Common myeloid progenitor, CD34-positive (primary cell): ENCODE data around the gene NAB2.
A peak's percentile ranks its signal among the peaks of the same experiment; 100 is the strongest.
"Not testable (repeated sequence)": the region's sequence is repeated elsewhere in the genome, so short reads cannot be mapped to it uniquely, and the experiment has no call there.

ENCODE experiments used
- CTCF ChIA-PET: fragments of 350-600 bp; sonication (Branson Sonifier 250); formaldehyde crosslinking; loops from one replicate; lab custom pipeline; 2021; ENCODE audit warnings: antibody characterized with exemption; lab: Charles Lee
- POLR2A ChIA-PET: fragments of 350-600 bp; sonication (Branson Sonifier 250); formaldehyde crosslinking; loops from one replicate; lab custom pipeline; 2021; ENCODE audit warnings: antibody characterized with exemption; lab: Charles Lee
- DNase-seq, 3 donors: peaks; one replicate each; pipeline versions ENCODE4 v3.0.0 to v3.0.0-alpha.2; 2013
- H3K27ac ChIP-seq, 2 experiments: 1 replicate in 1 of 2; 2 replicates in 1 of 2; pipeline ENCODE4 v1.7.0; 2013; ENCODE audit warnings: inconsistent platforms in 2 of 2, low read length in 2 of 2, mild to moderate bottlenecking in 2 of 2, low read depth in 1 of 2, moderate library complexity in 1 of 2; ENCODE audit not compliant: severe bottlenecking in 2 of 2, insufficient read depth in 1 of 2, poor library complexity in 1 of 2
- H3K27me3 ChIP-seq, 5 experiments: replicated peaks in 2 of 5; 1 replicate in 3 of 5; 2 replicates in 2 of 5; pipeline versions ENCODE4 v1.6.1 to v1.7.0; 2013; ENCODE audit warnings: low read length in 4 of 5, mild to moderate bottlenecking in 2 of 5, moderate library complexity in 2 of 5, inconsistent platforms in 1 of 5; ENCODE audit not compliant: insufficient read depth in 5 of 5, control insufficient read depth in 4 of 5
- H3K36me3 ChIP-seq, 4 experiments: 1 replicate in 2 of 4; 2 replicates in 2 of 4; pipeline versions ENCODE4 v1.6.1 to v1.7.0; 2013; ENCODE audit warnings: low read length in 3 of 4, control low read depth in 1 of 4, mild to moderate bottlenecking in 1 of 4; ENCODE audit not compliant: control insufficient read depth in 4 of 4, insufficient read depth in 4 of 4
- H3K4me1 ChIP-seq, 4 experiments: 1 replicate in 3 of 4; 2 replicates in 1 of 4; pipeline versions ENCODE4 v1.6.1 to v1.7.1; 2013; ENCODE audit warnings: low read length in 3 of 4, mild to moderate bottlenecking in 3 of 4, control low read depth in 1 of 4, inconsistent platforms in 1 of 4, moderate library complexity in 1 of 4; ENCODE audit not compliant: control insufficient read depth in 4 of 4, insufficient read depth in 4 of 4; ENCODE audit errors: control extremely low read depth in 1 of 4
- H3K4me3 ChIP-seq, 7 experiments: 1 replicate in 4 of 7; 2 replicates in 3 of 7; pipeline versions ENCODE4 v1.5.1 to v1.7.0; 2013; ENCODE audit warnings: mild to moderate bottlenecking in 7 of 7, low read length in 6 of 7, moderate library complexity in 6 of 7, inconsistent platforms in 2 of 7, low read depth in 2 of 7, control low read depth in 1 of 7; ENCODE audit not compliant: insufficient read depth in 4 of 7, control insufficient read depth in 1 of 7; ENCODE audit errors: extremely low read depth in 1 of 7
- H3K9me3 ChIP-seq, 5 experiments: 1 replicate in 4 of 5; 2 replicates in 1 of 5; pipeline versions ENCODE4 v1.6.1 to v1.7.1; 2013; ENCODE audit warnings: low read length in 4 of 5, mild to moderate bottlenecking in 2 of 5, inconsistent platforms in 1 of 5, low read depth in 1 of 5, moderate library complexity in 1 of 5; ENCODE audit not compliant: control insufficient read depth in 4 of 5, insufficient read depth in 2 of 5; ENCODE audit errors: control extremely low read depth in 1 of 5
- WGBS: methylation state at CpG from one replicate; pipeline ENCODE4 v1.1.5; 2013; ENCODE audit not compliant: insufficient coverage; 5-methylcytosine and 5-hydroxymethylcytosine counted together

The NAB2 gene

DNA sequence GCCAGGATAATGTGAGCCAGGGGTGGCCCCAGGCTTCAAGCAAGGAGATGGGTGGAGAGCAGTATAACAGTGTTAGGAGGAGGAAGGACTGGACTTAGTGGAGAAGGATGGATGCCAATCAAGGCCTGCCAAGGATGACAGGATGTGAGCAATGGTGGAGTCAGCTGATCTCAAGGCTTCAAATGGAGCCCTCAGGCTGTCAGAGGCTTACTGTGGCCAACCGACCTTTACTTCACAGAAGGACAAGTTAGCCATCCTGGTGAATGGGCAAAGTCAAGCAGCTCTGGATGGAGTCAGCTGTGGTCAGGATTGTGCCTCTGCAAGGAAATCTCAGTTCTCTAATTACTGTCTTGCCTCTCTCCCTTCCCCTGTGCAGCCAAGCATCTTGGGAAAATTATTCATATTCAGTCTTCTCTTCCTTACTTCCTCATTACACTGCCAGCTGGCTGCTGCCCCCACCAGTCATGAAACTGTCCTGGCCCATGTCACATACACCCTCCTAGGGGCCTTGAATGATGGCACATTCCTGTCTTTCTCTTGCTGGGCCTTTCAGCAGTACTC, 29.9 kb downstream of the NAB2 start:
- H3K4me3 ChIP-seq = no peak overlapping the region
- H3K27ac ChIP-seq = no peak overlapping the region
- peak in 2 of 3 donors; percentile 33 to 39 for DNase-seq
- WGBS = 86% methylated on average over 1 of the region's 1 CpG
- no peaks in the 10 kb centered on the region for H3K36me3 ChIP-seq
- no peaks in the 10 kb centered on the region for H3K9me3 ChIP-seq
- POLR2A ChIA-PET = interaction anchor here (0.5 kb wide), 1 partner anchor 495 kb away, joined by 4 read pairs; no protein-coding TSS in a partner anchor
- CTCF ChIA-PET = interaction anchor here (1.4 to 19.8 kb wide), 6 partner anchors 8 to 124 kb away, joined by 3 to 399 read pairs (median 6); no protein-coding TSS in a partner anchor
- H3K4me1 ChIP-seq = peaks cover 0 to 4% (median 0%) of the 10 kb centered on the region in 4 experiments
- peaks cover 0 to 3% (median 0%) of the 10 kb centered on the region in 5 experiments for H3K27me3 ChIP-seq

DNA sequence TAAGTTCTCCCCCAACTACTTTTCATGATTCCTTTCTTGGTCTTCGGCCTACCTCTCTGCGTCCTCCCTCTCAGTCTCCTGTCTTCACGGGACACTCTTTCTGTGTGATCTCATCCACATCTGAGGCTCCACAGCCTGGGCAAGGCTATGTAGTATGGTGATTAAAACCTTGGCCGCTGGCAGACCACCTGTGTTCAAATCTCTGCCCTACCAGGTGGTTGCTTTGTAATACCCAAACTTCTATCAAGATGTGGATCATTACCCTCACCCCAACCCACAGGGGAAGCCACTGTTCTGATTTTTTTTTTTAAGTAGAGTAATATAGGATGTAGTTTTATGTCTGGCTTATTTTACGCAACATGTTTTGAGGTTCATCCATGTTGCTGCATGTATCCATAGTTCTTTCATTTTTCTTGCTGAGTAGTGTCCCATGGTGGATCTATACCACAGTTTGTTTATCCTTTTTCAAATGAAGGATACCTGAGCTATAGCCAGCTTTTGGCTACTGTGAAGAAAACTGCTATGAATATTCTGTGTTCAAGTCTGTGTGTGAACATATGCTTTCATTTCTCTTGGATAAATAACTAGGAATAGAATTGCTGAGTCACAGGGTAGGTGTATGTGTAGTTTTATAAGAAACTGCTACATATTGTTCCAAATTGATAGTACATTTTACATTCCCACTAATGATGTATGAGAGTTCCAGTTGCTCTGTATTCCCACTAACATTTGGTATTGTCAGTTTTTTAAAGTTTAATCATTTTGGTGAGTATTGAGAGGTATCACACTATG, 30.6 kb downstream of the NAB2 start:
- no peak overlapping the region for H3K27ac ChIP-seq
- ChIA-PET POLR2A (no interaction called here), CTCF (interaction anchor here (0.6 to 19.8 kb wide), 8 partner anchors 8 to 124 kb away, joined by 3 to 399 read pairs (median 6); partner anchors contain the start of gene STAT6)
- 100% methylated on average over 3 of the region's 5 CpGs for WGBS
- peaks cover 0 to 4% (median under 1%) of the 10 kb centered on the region in 5 experiments for H3K27me3 ChIP-seq
- peaks cover 0 to 4% (median 0%) of the 10 kb centered on the region in 4 experiments for H3K4me1 ChIP-seq
- no peak for DNase-seq
- H3K9me3 ChIP-seq = no peaks in the 10 kb centered on the region
- H3K36me3 ChIP-seq = no peaks in the 10 kb centered on the region
- no peak overlapping the region for H3K4me3 ChIP-seq

DNA sequence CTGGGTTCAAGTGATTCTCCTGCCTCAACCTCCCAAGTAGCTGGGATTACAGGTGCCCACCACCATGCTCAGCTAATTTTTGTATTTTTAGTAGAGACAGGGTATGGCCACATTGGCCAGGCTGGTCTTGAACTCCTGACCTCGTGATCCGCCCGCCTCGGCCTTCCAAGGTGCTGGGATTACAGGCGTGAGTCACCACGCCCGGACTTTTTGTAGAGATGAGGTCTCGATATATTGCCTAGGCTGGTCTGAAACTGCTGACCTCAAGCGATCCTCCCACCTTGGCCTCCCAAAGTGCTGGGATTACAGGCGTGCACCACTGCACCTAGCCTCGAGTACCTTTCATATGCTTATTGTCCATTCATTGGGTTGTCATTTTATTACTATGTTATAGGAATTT, 31.8 kb downstream of the NAB2 start:
- H3K4me1 ChIP-seq, H3K9me3 ChIP-seq, H3K27me3 ChIP-seq, H3K4me3 ChIP-seq, H3K36me3 ChIP-seq, H3K27ac ChIP-seq, DNase-seq, POLR2A ChIA-PET: not testable (repeated sequence)
- WGBS = 96% methylated on average over 9 of the region's 11 CpGs
- CTCF ChIA-PET = interaction anchor here (1.0 to 19.8 kb wide), 6 partner anchors 11 to 66 kb away, joined by 3 to 399 read pairs (median 32); partner anchors contain the start of gene STAT6

DNA sequence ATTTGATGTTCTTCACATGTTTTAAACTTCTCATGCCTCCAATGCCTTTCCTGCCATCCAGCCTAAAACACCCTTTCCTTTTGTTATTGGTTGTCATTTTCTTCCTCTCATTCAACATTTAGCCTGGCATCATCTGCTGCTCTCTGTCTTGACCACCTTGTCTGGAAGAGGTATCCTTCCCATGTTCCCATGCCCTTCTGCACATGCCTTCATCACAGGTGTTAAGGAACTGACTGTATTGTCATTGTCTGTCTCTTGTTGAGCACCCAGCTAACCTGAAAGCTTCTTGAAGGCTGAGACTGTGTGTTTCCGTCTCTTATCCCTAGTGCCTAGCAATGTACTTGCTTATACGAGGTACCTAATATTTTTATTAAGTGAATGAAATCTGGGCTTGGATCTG, 34.9 kb downstream of the NAB2 start:
- Histone ChIP-seq H3K4me1 (peaks cover 0 to 20% (median 15%) of the 10 kb centered on the region in 4 experiments), H3K9me3 (no peaks in the 10 kb centered on the region), H3K4me3 (no peak overlapping the region), H3K36me3 (no peaks in the 10 kb centered on the region), H3K27ac (no peak overlapping the region), H3K27me3 (peaks cover 0 to 29% (median 11%) of the 10 kb centered on the region in 5 experiments)
- POLR2A ChIA-PET = interaction anchor here (1.0 kb wide), 1 partner anchor 50 kb away, joined by 3 read pairs; no protein-coding TSS in a partner anchor
- no peak for DNase-seq
- CTCF ChIA-PET = interaction anchor here (0.6 to 19.8 kb wide), 29 partner anchors 8 to 365 kb away, joined by 3 to 399 read pairs (median 5); partner anchors contain the start of genes NEMP1, SHMT2, STAT6 and TAC3
- no CpG with 5 or more reads among the region's 2 CpGs for WGBS

DNA sequence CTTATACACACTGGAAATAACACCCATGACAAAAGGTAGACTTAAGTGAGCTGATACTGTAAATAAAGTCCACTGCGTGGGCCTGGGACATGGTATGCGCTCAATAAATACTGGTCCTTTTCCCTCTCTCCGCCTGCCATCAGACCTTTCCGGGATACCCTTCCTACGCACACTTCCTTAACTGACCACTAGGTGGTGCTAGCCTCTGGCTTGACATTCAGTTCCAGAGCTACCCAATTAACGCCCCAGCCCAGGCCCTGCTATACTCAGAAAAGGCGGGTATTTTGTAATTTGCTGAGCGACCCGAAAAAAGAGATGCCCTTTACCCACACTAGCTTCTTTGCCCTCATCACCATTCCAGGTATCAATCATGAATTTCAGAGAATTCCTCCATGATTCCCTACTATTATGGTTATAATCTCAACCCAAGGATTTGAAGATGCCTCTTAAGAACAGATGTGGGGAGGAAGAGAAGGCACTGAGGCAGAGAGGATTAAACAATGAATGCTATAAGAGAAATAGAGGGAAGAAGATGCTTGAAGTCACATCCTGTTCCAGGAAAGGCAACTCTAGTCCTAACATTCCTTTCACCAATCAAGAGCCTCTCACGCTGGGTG, 35.5 kb downstream of the NAB2 start:
- POLR2A ChIA-PET = interaction anchor here (1.0 kb wide), 1 partner anchor 50 kb away, joined by 3 read pairs; no protein-coding TSS in a partner anchor
- Histone ChIP-seq H3K4me3 (no peak overlapping the region), H3K36me3 (no peaks in the 10 kb centered on the region), H3K27ac (no peak overlapping the region), H3K4me1 (peaks cover 0 to 21% (median 18%) of the 10 kb centered on the region in 4 experiments), H3K9me3 (no peaks in the 10 kb centered on the region), H3K27me3 (peaks cover 0 to 35% (median 11%) of the 10 kb centered on the region in 5 experiments)
- CTCF ChIA-PET = interaction anchor here (0.6 to 19.8 kb wide), 29 partner anchors 9 to 365 kb away, joined by 3 to 399 read pairs (median 5); partner anchors contain the start of genes NEMP1, SHMT2, STAT6 and TAC3
- peak; percentile 72 to 87 (median 82) for DNase-seq
- WGBS = 12% methylated on average over 6 of the region's 10 CpGs

DNA sequence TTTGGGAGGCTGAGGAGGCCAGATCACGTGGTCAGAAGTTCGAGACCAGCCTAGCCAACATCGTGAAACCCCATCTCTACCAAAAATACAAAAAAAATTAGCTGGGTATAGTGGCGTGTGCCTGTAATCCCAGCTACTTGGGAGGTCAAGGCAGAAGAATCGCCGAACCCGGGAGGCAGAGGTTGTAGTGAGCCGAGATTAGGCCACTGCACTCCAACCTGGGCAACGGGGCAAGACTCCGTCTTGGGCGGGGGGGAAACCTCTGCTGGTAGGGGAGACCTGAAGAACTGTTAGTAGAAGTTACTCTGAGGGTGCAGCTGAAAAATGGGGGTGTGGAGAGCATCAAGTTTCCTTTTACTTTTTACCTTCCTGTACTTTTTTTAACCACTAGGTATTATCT, 37.1 kb downstream of the NAB2 start:
- peaks cover 0 to 40% (median 15%) of the 10 kb centered on the region in 5 experiments for H3K27me3 ChIP-seq
- CTCF ChIA-PET = interaction anchor here (0.6 to 19.8 kb wide), 11 partner anchors 11 to 139 kb away, joined by 3 to 399 read pairs (median 19); partner anchors contain the start of genes LRP1-AS and STAT6

More for the DNA sequence above, 37.1 kb downstream of the NAB2 start:
- Histone ChIP-seq H3K9me3 (no peaks in the 10 kb centered on the region), H3K27ac (no peak overlapping the region), H3K36me3 (no peaks in the 10 kb centered on the region), H3K4me1 (peaks cover 0 to 23% (median 18%) of the 10 kb centered on the region in 4 experiments), H3K4me3 (no peak overlapping the region)
- 96% methylated on average over 6 of the region's 11 CpGs for WGBS
- POLR2A ChIA-PET = no interaction called here
- DNase-seq = no peak
